HG02981 (cell line): Measurements from ENCODE around the gene TEX36.
A peak's percentile ranks its signal among the peaks of the same experiment; 100 is the strongest.
"Not testable (repeated sequence)": the region's sequence is repeated elsewhere in the genome, so short reads cannot be mapped to it uniquely, and the experiment has no call there.

ENCODE experiments used
- ATAC-seq: cut with Tn5 transposase; IDR thresholded peaks from one replicate; pipeline ENCODE4 v1.9.1; 2021; ENCODE audit warnings: mild to moderate bottlenecking, moderate library complexity; ENCODE audit not compliant: unreplicated experiment

TEX36 gene

GRCh38 chr10:125683063-125683462 is at the start of gene TEX36:
Gene TEX36 (minus strand): TSS chr10:125683163. CDS start chr10:125682989, 174 bp downstream.
- ATAC-seq: no peak

- no peak for ATAC-seq
Measured at GRCh38 chr10:125727436-125727835, 44.5 kb upstream of the TEX36 start.

- ATAC-seq: no peak
Measured at GRCh38 chr10:125726914-125727313, 44.0 kb upstream of the TEX36 start.

GRCh38 chr10:125722811-125723210 is 39.8 kb upstream of the TEX36 start:
- ATAC-seq: no peak

GRCh38 chr10:125721035-125721434 is 38.1 kb upstream of the TEX36 start:
- peak; percentile 32 for ATAC-seq

- ATAC-seq: no peak
Measured at GRCh38 chr10:125720002-125720382, 37.0 kb upstream of the TEX36 start.

- peak; percentile 92 for ATAC-seq
Measured at GRCh38 chr10:125719173-125720001, 36.4 kb upstream of the TEX36 start, which contains the start of gene EDRF1. Gene EDRF1 (plus strand): TSS chr10:125719709. CDS start chr10:125719808, 99 bp downstream.

- ATAC-seq: not testable (repeated sequence)
Measured at GRCh38 chr10:125714728-125715127, 31.8 kb upstream of the TEX36 start.

GRCh38 chr10:125711110-125711750 is 28.3 kb upstream of the TEX36 start:
- no peak for ATAC-seq

- ATAC-seq: no peak
Measured at GRCh38 chr10:125709553-125710474, 26.9 kb upstream of the TEX36 start.

- peak; percentile 50 for ATAC-seq
Measured at GRCh38 chr10:125708971-125709503, 26.1 kb upstream of the TEX36 start.

GRCh38 chr10:125707541-125708468 is 24.8 kb upstream of the TEX36 start:
- peak; percentile 68 for ATAC-seq

- ATAC-seq: no peak
Measured at GRCh38 chr10:125700355-125700911, 17.5 kb upstream of the TEX36 start.

GRCh38 chr10:125699562-125700143 is 16.7 kb upstream of the TEX36 start:
- ATAC-seq: no peak

GRCh38 chr10:125698481-125698998 is 15.6 kb upstream of the TEX36 start:
- ATAC-seq: no peak

GRCh38 chr10:125696884-125697283 is 13.9 kb upstream of the TEX36 start:
- not testable (repeated sequence) for ATAC-seq

GRCh38 chr10:125694883-125695282 is 11.9 kb upstream of the TEX36 start:
- ATAC-seq: no peak

GRCh38 chr10:125693524-125693847 is 10.5 kb upstream of the TEX36 start:
- no peak for ATAC-seq
